Cardiac muscle cell (in vitro differentiated cells and primary cell): ENCODE results near the gene CACNB4. TPM values are rescaled to one million over a fixed set of nuclear protein-coding genes. Genes with fewer than 3 reads are reported as not detected.

Experiments
- DNase-seq, 2 donors: peaks; one replicate each; pipeline versions ENCODE4 v3.0.0 to v3.0.0-alpha.2; 2010 to 2017; ENCODE audit warnings: low read depth in 1 of 2, low spot score in 1 of 2
- H3K27ac ChIP-seq: fragments of 200-600 bp; sonication (generic); 2 replicates; pipeline ENCODE4 v1.5.1; 2016
- H3K27me3 ChIP-seq: fragments of 200-600 bp; sonication (generic); 2 replicates; pipeline ENCODE4 v1.6.0; 2016; ENCODE audit warnings: control low read depth
- H3K36me3 ChIP-seq: fragments of 200-600 bp; sonication (generic); 2 replicates; pipeline ENCODE4 v1.5.1; 2016; ENCODE audit warnings: control low read depth
- H3K4me1 ChIP-seq: fragments of 200-600 bp; sonication (generic); 2 replicates; pipeline ENCODE4 v1.8.1; 2017; ENCODE audit warnings: low read depth, mild to moderate bottlenecking, mixed run types
- H3K4me3 ChIP-seq: fragments of 200-600 bp; sonication (generic); 2 replicates; pipeline ENCODE4 v1.5.1; 2016; ENCODE audit warnings: mild to moderate bottlenecking
- H3K9me3 ChIP-seq: fragments of 200-600 bp; sonication (generic); 2 replicates; pipeline ENCODE4 v1.5.1; 2017; ENCODE audit warnings: low read depth, mild to moderate bottlenecking, control low read depth
- polyA plus RNA-seq: library from polyadenylated mRNA; unstranded; fragments of >200 nt; fragmentation: Nextera tagmentation; extraction: Ambion mirVana; gene quantifications from 2 replicates; pipeline ENCODE4 v1.2.1, GENCODE V29; 2016
- total RNA-seq: library from RNA; depleted of rRNA; stranded (reverse); fragments of >200 nt; gene quantifications from 2 replicates; pipeline ENCODE4 v1.2.3, GENCODE V29; 2016
- TF ChIP-seq, protein P1 (sequence below): IDR thresholded peaks from 2 replicates; pipeline ENCODE4 v1.5.1; 2012; ENCODE audit warnings: low read depth, mild to moderate bottlenecking, low read length

Gene CACNB4
- total and polyA plus RNA-seq, 2 experiments from 2014 or later: 0.09 to 0.18 TPM

DNA sequence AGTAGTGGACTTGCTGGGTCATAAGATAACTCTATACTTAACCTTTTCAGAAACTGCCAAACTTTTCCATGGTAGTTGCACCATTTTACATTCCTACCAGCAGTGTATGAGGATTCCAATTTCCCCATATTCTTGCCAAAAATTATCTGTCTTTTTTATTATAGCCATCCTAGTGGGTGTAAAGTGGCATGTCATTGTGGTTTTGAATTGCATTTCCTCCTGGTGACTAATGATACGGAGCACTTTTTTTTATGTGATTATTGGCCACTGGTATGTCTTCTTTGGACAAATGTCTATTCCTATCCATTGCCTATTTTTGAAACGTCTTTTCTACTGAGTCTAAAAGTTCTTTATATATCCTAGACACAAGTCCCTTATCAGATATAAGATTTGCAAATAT, 44.3 kb downstream of the CACNB4 start:
- DNase-seq: peak in 1 of 2 donors; percentile 75
- no peak overlapping the region for H3K27ac ChIP-seq
- no peaks in the 10 kb centered on the region for H3K27me3 ChIP-seq

DNA sequence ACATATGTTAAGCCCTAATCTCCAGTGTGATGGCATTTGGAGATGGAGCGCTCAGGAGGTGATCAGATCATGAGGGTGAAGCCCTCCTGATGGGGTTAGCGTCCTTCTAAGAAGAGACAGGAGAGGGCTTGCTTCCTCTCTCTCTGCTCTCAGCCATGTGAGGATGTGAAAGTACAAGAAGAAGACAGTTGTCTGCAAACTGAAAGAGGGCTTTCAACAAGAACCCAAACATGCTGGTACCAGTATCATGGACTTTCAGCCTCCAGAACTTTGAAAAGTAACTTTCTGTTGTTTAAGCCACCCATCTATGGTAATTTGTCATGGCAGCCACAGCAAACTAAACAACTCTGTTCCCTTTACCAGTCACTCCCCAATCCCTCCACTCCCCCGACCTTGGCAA, 47.4 kb downstream of the CACNB4 start:
- no peaks in the 10 kb centered on the region for H3K9me3 ChIP-seq
- H3K27me3 ChIP-seq: no peaks in the 10 kb centered on the region
- H3K4me1 ChIP-seq: no peaks in the 10 kb centered on the region
- no peak overlapping the region for H3K27ac ChIP-seq
- DNase-seq: no peak
- H3K4me3 ChIP-seq: no peak overlapping the region
- TF ChIP-seq, protein P1, sequence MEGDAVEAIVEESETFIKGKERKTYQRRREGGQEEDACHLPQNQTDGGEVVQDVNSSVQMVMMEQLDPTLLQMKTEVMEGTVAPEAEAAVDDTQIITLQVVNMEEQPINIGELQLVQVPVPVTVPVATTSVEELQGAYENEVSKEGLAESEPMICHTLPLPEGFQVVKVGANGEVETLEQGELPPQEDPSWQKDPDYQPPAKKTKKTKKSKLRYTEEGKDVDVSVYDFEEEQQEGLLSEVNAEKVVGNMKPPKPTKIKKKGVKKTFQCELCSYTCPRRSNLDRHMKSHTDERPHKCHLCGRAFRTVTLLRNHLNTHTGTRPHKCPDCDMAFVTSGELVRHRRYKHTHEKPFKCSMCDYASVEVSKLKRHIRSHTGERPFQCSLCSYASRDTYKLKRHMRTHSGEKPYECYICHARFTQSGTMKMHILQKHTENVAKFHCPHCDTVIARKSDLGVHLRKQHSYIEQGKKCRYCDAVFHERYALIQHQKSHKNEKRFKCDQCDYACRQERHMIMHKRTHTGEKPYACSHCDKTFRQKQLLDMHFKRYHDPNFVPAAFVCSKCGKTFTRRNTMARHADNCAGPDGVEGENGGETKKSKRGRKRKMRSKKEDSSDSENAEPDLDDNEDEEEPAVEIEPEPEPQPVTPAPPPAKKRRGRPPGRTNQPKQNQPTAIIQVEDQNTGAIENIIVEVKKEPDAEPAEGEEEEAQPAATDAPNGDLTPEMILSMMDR: no peak
- H3K36me3 ChIP-seq: no peaks in the 10 kb centered on the region

More for the DNA sequence above, 44.3 kb downstream of the CACNB4 start:
- Histone ChIP-seq H3K9me3 (no peaks in the 10 kb centered on the region), H3K4me3 (no peak overlapping the region), H3K4me1 (no peaks in the 10 kb centered on the region), H3K36me3 (no peaks in the 10 kb centered on the region)
- TF ChIP-seq, protein P1: no peak

DNA sequence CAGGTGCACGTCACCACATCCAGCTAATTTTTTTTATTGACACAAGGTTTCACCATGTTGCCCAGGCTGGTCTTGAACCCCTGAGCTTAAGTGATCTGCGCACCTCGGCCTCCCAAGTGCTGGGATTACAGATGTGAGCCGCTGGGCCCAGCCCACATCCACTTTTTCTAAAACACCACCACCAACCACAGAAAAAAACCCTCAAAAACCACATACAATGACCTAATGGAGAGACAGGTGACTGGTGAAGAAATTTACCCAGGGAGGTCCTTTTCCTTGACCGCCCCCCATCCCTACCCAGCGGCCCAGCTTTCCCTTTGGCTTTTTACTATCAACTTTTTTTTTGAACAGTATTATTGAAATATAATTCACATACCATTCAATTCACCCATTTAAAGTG, 47.9 kb downstream of the CACNB4 start:
- TF ChIP-seq, protein P1: no peak
- Histone ChIP-seq H3K4me3 (no peak overlapping the region), H3K36me3 (no peaks in the 10 kb centered on the region), H3K27me3 (no peaks in the 10 kb centered on the region), H3K4me1 (no peaks in the 10 kb centered on the region), H3K27ac (no peak overlapping the region), H3K9me3 (no peaks in the 10 kb centered on the region)
- no peak for DNase-seq

DNA sequence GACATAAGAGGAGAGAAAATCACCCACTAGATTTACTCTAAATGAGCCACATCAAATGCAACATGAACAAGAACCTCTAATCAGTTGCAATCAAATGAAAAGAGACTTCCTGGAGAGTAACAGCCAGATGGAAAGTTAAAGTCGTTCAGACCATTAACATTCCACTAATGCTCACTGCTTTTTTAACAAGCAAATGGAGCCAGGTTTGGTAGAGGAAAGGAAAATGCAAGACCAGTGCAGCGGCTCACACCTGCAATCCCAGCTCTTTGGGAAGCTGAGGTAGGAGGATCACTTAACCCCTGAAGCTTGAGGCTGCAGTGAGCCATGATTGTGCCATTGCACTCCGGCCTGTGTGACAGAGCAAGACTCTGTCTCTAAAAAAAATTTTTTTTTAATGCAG, 48.5 kb downstream of the CACNB4 start:
- H3K27me3 ChIP-seq: no peaks in the 10 kb centered on the region
- DNase-seq: no peak
- H3K27ac ChIP-seq: no peak overlapping the region
- no peaks in the 10 kb centered on the region for H3K4me1 ChIP-seq
- H3K9me3 ChIP-seq: no peaks in the 10 kb centered on the region
- no peaks in the 10 kb centered on the region for H3K36me3 ChIP-seq
- no peak overlapping the region for H3K4me3 ChIP-seq
- TF ChIP-seq, protein P1: no peak

- Histone ChIP-seq H3K27me3 (no peaks in the 10 kb centered on the region), H3K27ac (no peak overlapping the region), H3K36me3 (no peaks in the 10 kb centered on the region), H3K4me3 (no peak overlapping the region), H3K4me1 (no peaks in the 10 kb centered on the region), H3K9me3 (no peaks in the 10 kb centered on the region)
- DNase-seq: no peak
- TF ChIP-seq, protein P1: no peak
Observed at GRCh38 chr2:152049541-152049940, 49.3 kb downstream of the CACNB4 start.
